LNCaP clone FGC (cell line): Measurements from ENCODE around the gene BOLA2B.

Source experiments
- DNase-seq: peaks from one replicate; pipeline ENCODE4 v3.0.0-alpha.2; 2011; ENCODE audit warnings: low read depth
- H3K4me3 ChIP-seq: 2 replicates; pipeline ENCODE4 v1.5.1; 2011; ENCODE audit warnings: mild to moderate bottlenecking, low read depth, low read length, control low read depth
- CTCF ChIP-seq: IDR thresholded peaks from 2 replicates; pipeline ENCODE4 v1.5.1; 2012; ENCODE audit warnings: mild to moderate bottlenecking; ENCODE audit not compliant: control insufficient read depth, insufficient read depth; ENCODE audit errors: extremely low read depth

Gene BOLA2B

GRCh38 chr16:30166202-30166902 lies 27.1 kb downstream of the BOLA2B start:
- TF ChIP-seq CTCF: no peak
- H3K4me3 ChIP-seq: no peak overlapping the region
- no peak for DNase-seq

GRCh38 chr16:30163538-30163937 lies 29.9 kb downstream of the BOLA2B start:
- DNase-seq: no peak
- no peak for TF ChIP-seq CTCF
- H3K4me3 ChIP-seq: no peak overlapping the region

- no peak for TF ChIP-seq CTCF
- DNase-seq: no peak
- no peak overlapping the region for H3K4me3 ChIP-seq
These were observed 36.3 kb downstream of the BOLA2B start for GRCh38 chr16:30157214-30157613.

GRCh38 chr16:30155188-30155587 lies 38.3 kb downstream of the BOLA2B start:
- DNase-seq: no peak
- no peak overlapping the region for H3K4me3 ChIP-seq
- no peak for TF ChIP-seq CTCF

- no peak overlapping the region for H3K4me3 ChIP-seq
- DNase-seq: no peak
- no peak for TF ChIP-seq CTCF
These were observed 40.9 kb downstream of the BOLA2B start for GRCh38 chr16:30152517-30152916.

- no peak for DNase-seq
- no peak overlapping the region for H3K4me3 ChIP-seq
- TF ChIP-seq CTCF: no peak
These were observed 42.4 kb downstream of the BOLA2B start for GRCh38 chr16:30151091-30151490.
